GM19463 (cell line): ENCODE results near the gene TXNL4A.

Source experiments
- ATAC-seq: cut with Tn5 transposase; IDR thresholded peaks from one replicate; pipeline ENCODE4 v1.9.1; 2021; ENCODE audit warnings: mild to moderate bottlenecking, moderate library complexity; ENCODE audit not compliant: unreplicated experiment

Gene TXNL4A

GRCh38 chr18:79937103-79937860 is 51.1 kb downstream of the TXNL4A start:
- no peak for ATAC-seq

- no peak for ATAC-seq
These were observed 51.7 kb downstream of the TXNL4A start for GRCh38 chr18:79936641-79937040.

- no peak for ATAC-seq
These were observed 52.4 kb downstream of the TXNL4A start for GRCh38 chr18:79935925-79936324.

GRCh38 chr18:79935499-79935898 is 52.9 kb downstream of the TXNL4A start:
- ATAC-seq = no peak

GRCh38 chr18:79935098-79935480 is 53.3 kb downstream of the TXNL4A start:
- ATAC-seq = no peak

GRCh38 chr18:79934311-79935097 is 53.9 kb downstream of the TXNL4A start:
- ATAC-seq = no peak

- no peak for ATAC-seq
These were observed 54.6 kb downstream of the TXNL4A start for GRCh38 chr18:79933765-79934164.

GRCh38 chr18:79932907-79933306 is 55.5 kb downstream of the TXNL4A start:
- ATAC-seq = no peak

GRCh38 chr18:79931475-79931874 is 56.9 kb downstream of the TXNL4A start:
- no peak for ATAC-seq

GRCh38 chr18:79930020-79930642 is 58.2 kb downstream of the TXNL4A start:
- ATAC-seq = no peak

- no peak for ATAC-seq
These were observed 59.8 kb downstream of the TXNL4A start for GRCh38 chr18:79928563-79928960.

- ATAC-seq = no peak
These were observed 60.5 kb downstream of the TXNL4A start for GRCh38 chr18:79927607-79928562.

GRCh38 chr18:79926715-79927606 is 61.4 kb downstream of the TXNL4A start:
- no peak for ATAC-seq

- ATAC-seq = no peak
These were observed 62.1 kb downstream of the TXNL4A start for GRCh38 chr18:79926306-79926705.

GRCh38 chr18:79924814-79925731 is 63.3 kb downstream of the TXNL4A start:
- no peak for ATAC-seq

GRCh38 chr18:79923896-79924585 is 64.3 kb downstream of the TXNL4A start:
- ATAC-seq = no peak

GRCh38 chr18:79922971-79923411 is 65.4 kb downstream of the TXNL4A start:
- ATAC-seq = no peak
